ENCODE measurements around the gene RASAL2.

Gene RASAL2

DNA sequence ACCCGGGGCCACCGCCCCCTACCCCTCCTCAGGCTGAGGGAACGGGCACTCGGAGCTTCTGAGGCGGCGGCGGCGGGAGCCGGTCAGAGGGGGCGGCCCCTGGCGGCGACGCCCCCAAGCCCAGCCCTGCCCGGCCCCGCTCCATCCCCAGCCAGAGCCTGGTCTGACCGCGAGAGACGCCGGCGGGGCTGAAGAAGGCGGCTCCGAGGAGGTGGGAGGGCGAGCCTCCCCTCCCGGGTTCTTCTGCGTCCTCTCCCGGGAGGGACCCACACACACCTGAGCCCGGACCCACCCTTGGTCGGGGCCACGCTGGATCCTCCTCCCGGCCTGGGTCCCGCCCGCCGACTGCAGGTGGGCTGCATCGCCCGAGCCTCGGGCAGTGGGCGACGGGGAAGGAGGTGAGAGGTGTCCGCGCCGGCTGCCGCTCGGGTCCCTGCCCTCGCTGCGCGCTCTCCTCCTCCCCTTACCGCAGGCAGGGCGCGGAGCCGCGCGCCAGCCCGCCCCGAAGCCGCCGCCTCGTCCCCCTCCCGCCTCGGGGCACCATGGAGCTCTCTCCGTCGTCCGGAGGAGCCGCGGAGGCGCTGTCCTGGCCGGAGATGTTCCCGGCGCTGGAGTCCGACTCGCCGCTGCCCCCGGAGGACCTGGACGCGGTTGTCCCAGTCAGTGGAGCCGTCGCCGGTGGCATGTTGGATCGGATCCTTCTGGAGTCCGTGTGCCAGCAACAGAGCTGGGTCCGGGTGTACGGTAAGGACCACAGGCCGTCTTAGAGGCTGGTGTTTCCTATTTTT, at the start of gene RASAL2:
Gene RASAL2 (plus strand): TSS at position 154 of the 788 bp plus-strand sequence. CDS start 389 bp downstream, at position 543.
- DNase-seq (ENCODE audit: low read depth), result peak; percentile 67

DNA sequence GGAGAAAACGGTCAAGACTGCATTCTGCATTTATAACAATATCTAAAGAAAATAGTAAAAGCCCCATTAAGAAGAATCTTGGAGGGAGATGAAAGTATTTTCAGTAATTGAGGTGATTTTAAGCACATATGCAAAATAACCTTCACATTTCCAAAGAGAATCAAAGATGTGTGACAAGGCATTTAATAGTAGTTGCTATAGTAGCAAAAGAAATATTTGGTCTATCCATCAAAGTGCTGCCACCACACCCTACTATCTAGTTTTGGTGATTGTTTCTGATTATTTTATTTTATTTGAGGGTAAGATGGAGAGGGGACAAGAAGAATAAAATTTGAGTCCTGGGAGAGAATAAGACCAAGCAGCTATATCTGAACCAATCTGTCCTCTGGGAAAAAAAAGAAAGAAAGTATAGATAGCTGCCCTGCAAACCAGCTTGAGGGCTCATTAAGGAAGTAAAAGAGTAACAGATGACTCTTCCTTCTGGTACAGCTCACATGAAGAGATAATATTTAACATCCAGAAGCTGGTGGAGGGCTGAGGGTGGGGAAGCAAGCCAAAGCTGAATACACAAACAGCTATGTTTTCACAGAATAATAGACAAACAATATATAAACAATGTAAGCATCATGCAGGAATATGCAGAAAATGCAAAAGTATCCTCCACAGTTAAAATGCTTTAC, 47.2 kb upstream of the RASAL2 start:
- no peak for DNase-seq (ENCODE audit: low read depth)

DNA sequence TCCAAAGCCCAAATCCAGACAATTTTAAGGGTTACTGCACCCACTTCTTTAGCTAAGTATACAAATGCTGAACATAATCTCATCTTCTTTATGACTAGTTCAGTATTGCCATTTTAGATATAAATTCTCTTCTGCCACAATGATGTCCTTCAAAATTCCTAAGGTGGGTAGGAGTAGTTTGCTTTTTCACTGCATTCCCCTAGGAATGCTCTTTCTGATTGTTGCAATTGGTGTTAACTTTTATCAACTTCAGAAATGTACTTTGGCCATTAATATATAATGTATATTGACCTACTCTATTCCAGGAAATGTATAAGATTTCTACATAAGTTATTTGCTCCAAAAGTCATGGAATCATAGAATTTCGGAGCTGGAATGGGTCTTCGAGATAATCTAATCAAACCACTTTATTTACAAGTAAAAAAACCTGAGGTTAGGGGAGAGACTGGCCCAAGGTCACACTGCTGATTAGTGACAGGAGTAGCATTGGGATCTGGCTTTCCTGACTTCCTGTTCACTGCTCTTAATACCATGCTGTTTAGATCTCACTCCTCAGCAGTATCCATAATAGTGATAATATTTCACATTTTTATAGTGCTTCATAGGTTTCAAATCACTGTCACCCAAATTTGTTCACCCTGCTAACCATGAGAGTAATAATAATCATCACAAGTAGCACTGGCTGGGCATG, 46.4 kb upstream of the RASAL2 start:
- no peak for DNase-seq (ENCODE audit: low read depth)

DNA sequence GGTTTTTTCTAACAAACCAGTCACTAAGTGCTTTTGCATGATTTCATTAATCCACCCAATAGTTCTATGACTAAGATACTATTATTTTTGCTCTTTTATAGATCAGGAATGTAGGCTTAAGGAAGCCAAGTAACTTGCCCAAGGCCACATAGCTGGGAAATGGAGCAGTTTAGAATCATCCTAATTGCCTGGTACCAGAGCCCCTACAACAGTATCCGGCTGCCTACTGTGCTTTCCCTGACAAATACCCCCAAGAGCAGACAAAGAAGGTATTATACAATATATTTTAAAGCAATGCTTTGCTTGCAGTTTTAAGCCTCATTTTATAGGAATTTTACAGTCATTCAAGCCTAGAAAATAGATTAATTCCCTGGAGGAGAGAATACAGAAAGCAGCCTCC, 45.5 kb upstream of the RASAL2 start:
- peak; percentile 9 for DNase-seq (ENCODE audit: low read depth)

DNA sequence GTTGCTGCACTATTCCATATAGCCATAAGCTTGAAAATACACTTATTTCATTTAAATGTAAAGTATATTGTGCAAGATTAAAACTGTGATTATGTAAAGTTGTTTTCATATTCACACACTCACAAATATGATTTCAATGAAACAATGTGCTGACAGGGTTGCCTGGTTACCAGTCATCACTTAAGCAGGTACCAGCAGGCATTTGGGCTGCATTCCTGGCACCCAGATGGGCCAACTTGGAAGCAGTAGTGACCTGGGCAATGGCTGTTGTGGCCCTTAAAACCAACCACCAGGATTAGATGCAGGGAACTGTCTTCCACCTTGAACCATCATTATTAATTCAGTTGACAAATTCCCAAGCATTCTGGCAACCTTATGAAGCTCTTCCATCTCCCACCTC, 45.0 kb upstream of the RASAL2 start:
- DNase-seq (ENCODE audit: low read depth), result peak; percentile 31

DNA sequence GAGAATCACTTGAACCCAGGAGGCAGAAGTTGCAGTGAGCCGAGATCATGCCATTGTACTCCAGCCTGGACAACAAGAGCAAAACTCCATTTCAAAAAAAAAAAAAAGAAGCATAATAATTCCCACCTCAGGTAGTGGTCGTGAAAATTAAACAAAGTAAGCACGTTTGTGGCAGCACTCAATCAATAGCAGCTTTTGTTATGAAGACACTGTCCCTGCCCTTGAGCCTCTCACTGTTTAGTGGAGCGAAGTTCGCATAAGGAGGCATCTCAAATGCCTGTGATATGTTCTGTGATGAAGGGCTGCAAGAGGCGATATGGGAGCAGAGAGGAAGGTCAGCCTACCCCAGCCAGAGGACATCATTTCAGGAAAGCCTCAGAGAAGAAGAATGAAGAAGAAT, 43.8 kb upstream of the RASAL2 start:
- no peak for DNase-seq (ENCODE audit: low read depth)

DNA sequence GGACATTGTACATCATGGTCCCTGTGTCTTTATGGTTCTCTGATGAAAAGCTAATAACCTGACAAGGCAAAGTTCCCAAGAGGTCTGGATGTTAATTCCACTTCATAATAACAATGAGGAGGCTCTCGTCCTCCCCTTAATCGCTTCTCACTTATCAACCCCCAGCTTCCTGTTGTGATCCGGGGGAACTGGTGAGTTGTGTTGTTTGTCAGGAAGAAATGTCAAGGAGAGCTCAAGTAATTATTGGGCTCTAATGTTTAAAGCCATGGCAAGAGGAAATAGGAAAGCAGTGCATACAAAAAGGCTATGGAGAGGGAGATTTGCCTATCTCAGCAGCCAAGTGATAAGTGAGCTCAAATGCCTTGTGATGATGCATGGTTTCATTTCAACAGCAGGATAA, 42.8 kb upstream of the RASAL2 start:
- DNase-seq (ENCODE audit: low read depth), result no peak

DNA sequence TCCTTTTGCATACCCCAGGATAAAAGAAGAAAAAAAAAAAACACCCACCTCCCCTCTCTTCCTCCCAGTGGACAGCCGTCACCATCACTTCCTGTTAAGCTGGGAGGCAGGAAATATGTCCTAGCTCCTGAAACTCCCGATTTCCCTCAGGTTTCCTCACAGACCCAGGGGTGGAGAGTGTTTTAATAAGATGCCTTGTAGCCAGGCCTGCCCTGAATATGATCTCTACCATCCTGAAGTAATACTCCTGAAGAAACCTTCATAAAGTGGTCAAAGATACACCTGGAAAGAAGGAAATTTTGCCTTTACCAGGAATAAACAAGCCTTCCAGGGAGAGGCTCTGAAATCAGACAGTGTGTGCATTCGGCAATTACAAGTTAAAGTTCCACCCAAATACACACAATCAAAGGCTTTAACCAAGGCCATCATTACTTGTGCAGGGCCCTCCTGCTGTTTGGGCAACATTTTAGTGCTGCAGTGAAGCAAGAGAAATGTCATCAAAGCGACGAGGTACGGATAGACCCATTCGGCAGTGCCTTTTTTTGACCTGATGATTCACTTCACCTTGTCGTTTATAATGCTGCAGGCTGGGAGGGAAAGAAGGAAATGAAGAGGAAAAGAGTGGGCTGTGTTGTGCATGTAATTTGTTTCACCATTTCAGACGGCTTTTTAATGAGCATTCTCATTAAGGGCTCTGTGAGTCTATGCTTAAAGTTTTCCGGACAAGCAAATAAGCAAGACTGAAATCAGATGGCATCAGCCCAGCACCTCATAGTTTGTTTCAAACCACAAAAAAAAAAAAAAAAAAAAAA, 41.0 kb upstream of the RASAL2 start:
- peak; percentile 45 for DNase-seq (ENCODE audit: low read depth)

DNA sequence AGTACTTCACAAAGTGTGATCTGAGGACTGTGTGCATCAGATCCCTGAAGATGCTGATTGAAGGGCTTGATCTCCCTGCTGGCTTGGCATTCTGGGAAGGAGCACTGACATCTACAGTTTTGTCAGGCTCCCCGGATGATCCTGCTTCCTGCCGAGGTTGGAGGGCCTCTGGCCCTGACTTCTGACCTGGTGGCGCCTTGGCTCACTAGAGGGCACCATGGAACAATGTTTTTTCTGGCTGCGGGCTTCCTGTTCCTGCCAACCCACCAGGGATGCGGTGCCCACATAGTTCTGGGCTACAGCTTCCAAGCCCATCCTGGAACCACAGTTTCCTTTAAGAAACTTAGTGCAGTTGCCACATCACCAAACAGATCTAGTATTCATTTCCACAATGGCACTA, 38.8 kb upstream of the RASAL2 start:
- DNase-seq (ENCODE audit: low read depth), result peak; percentile 79

DNA sequence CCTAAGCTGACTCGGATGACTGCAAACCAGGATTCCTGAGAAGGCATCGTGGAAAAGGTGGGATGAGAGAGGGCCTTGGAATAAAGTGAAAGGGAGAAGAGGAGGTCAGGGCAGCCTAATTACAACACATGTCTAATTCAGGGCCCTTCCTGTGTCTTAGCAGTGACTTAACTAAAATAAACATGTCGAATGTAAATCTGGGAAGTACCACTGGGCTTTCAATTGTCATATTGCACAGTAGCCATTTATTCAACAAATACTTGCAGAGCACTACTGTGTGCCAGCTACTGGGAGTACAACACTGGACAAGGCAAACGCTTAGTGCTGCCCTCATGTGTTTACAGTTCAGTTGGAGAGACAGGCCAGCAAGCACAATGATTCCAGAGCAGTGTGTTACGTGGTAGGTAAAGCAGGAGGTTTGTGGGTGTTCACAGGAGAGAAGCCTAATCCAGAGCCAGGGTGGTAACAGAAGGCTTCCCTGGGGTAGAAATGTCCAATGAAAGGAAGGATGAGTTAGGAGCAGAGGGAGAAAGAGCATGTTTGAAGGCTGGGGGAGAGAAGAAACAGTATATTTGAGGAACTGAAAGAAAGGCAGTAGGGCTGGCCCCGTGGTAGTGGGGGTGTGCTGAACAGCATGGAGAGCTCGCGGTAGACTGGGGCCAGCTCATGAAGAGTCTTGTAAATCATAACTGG, 38.0 kb upstream of the RASAL2 start:
- peak; percentile 31 for DNase-seq (ENCODE audit: low read depth)

DNA sequence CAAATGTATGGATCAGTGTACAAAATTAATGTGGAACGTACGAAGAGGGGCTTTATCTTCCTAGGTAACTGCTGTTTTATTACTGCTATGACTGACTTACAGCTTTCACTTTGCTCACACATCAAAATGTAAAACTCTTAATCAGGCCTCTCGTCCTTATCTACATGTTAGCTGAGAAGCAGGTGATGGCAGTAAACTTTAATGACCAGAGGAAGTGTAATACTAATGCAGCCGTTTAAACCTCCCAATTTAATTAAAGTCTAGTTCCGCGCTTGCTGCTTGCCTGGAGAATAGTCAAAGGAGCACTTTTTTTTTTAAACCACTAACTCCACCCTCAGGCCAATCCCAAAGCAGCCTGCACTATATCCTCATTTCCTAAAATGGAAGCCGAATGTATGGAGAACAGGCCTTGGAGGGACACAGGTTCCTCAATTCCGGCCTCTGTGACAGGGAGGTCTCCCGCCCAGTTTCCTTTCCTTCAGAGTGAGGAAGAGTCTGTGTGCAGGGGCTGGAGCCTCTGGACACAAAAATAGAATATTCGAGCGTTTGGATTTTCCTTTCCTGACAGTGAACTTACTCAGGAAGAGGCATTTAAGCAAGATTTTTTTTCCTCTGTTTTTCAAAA, 36.7 kb upstream of the RASAL2 start:
- DNase-seq (ENCODE audit: low read depth), result no peak

DNA sequence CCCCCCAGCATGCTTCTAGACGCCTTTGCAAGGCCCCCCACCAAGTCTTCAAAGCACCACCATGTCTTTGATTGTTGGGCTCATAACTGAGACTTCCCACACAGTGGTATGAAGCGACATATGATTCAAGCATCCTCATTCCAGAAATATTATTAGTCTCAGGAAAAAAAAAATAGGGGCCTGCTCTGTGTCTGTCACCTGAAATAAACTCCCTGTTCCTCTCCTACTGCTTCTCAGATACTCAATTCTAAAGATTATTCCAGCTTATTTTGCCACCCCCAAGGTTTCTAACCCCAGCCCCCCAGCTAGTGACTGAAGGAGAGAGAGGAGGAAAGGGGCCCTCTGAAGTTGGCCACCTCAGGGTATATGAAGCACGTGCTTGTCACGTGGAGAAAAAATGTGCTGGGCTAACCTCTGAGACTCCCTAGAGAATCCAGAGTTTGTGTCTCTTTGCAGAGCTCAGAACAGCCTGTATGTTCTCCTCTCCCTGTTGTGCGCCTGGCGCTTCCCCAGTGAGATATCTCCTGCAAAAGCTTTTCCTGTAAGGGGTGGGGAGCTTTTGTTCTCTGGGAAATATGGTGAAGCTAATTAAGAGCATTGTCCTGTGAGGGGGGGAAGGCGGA, 35.9 kb upstream of the RASAL2 start:
- peak; percentile 68 for DNase-seq (ENCODE audit: low read depth)

DNA sequence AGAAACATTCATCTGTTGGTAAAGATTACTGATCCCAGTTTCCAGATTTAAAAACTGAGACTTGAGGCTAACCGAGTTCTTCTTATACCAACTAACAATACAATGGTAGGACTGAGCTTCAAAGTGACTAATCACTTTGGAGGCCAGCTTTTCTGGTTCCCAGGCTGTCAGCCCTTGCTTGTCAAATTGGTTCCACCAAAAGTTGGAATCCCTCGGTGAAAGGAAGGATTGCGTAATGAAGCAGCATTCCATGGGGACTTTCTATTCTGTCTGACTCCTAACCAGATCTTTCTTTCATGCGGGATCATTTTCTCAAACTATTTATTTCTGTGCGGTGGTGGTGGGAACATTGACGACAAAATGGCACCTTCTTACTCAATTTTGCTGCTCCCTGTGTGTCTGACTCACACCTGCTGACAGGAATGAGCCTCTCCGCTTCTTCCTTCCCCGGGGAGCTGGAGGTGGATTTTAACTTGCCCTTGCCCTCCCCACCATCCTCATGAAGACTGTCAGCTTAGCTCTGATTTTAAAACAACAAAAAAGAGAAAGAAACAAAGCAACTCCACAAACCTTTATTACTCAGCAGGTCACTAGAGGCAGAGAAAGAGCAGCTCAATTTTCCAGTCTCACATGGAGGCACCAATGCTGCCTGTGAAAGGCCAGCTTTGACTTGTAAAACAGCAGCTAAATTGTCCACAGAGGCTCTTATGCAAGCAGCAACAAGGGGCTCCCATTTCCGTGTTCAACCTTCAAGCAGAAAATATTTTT, 32.9 kb upstream of the RASAL2 start:
- peak; percentile 63 for DNase-seq (ENCODE audit: low read depth)

DNA sequence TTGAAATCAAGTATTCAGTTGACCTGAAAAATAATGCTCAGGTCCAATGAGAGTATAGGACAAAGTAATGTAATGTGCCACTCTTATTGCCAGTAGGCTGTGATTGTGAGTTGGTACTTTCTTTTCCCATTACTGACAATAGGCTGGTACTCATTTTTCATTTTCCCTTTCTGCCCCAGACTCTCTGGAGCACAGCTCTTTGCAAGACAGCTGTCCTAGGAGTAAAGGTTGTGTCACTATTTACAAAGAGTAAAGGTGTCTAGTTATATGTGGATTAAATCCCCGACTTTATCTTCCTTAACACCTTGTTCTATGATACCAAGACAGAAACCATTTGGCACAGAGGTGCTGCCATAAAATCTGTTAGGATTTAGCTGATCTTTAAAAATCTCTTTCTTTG, 32.3 kb upstream of the RASAL2 start:
- no peak for DNase-seq (ENCODE audit: low read depth)

DNA sequence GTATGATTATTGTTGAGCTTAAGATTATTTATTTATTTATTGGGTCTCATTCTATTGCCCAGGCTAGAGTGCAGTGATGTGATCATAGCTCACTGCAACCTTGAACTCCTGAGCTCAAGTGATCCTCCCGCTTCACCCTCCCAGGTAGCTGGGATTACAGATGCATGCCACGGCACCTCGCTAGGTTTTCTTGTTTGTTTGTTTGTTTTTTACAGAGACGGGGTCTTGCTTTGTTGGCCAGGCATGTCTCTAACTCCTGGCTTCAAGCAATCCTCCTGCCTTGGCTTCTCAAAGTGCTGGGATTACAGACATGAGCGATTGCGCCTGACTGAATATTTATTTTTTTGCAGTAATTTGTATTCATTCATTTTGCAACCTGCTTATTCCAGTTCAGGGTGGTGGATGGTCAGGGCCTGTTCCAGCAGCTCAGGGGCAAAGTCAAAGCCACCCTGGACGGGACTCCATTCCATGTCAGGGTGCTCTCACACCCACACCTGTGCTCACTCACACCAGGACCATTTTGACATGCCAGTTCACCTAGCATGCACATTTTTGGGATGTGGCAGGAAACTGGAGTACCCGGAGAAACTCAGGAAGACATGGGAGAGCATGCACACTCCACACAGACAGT, 29.6 kb upstream of the RASAL2 start:
- DNase-seq (ENCODE audit: low read depth), result no peak

DNA sequence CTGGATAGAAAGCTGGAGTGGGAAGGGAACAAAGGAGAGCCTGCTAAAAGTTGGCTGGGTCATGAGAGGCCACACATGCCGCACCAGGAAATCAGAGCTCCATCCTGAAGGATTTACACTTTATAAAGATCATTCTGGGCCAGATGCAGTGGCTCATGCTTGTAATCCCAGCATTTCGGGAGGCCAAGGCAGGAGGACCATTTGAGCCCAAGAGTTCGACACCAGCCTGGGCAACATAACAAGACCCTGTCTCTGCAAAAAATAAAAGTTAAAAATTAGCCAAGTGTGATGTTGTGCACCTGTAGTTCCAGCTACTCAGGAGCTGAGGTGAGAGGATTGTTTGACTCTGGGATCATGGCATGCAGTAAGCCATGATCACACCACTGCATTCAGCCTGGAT, 28.7 kb upstream of the RASAL2 start:
- no peak for DNase-seq (ENCODE audit: low read depth)

DNA sequence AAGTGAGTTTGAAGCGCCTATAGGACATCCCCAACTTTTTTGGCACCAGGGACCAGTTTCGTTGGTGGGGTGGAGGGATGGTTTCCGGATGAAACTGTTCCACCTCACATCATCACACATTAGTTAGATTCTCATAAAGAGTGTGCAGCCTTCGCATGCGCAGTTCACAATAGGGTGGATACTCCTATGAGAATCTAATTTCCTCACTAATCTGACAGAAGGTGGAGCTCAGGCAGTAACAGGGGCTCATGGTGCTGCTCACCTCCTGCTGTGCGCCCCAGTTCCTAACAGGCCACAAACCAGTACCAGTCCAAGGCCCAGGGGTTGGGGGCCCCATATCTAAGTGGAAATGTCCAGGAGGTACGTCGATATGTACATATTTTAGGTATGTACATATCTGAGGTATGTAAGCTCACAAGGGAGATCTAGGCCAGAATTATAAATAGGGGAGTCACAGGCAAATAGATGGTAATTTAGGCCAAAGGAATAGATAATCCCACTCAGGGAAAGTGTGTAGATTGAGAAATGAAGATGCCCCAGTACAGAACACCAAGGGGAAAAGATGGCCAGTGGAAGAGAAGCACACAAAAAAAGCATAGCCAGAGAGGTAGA, 27.5 kb upstream of the RASAL2 start:
- DNase-seq (ENCODE audit: low read depth), result no peak

DNA sequence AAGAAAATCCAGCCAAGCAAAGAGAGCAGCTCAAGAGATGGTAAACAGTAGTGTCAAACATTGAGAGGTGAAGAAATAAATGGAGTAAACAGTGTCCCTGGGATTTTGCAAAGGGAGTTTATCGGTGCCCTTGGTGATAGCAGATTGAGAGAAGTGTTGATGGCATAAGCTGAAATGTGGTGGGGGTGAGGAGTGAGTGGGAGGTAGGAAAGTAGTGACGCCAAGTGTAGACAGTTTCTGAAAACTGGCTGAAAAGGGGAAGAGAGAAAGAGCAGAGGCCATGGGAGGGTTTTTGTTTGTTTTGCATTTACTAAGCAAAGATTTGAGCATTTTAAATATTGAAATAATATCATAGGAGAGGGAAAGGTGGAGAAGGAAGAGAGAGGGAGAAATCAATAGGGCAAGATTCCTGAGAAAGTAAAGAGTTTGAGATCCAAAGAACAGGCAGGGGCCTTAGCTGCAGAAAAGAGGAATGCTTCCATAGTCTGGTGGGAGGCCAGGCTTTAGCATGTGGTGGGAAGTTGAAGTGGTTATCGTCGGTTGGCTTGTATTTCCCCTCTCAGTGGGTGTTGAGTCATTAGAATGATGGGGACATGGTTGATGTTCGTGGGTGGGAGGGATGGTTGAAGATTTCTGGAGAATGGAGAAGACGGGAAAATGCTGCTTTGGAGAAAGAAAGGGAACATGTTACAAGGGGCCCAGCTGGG, 26.8 kb upstream of the RASAL2 start:
- no peak for DNase-seq (ENCODE audit: low read depth)

Data from fibroblast of gingiva (primary cell).